SHP77 (cell line): Measurements from ENCODE around the gene MCTP2.
A peak's percentile ranks its signal among the peaks of the same experiment; 100 is the strongest.

Experiments
- DNase-seq, 2 experiments: peaks; one replicate each; lab custom pipeline; 2025; lab: John Stamatoyannopoulos, UW

Gene MCTP2

DNA sequence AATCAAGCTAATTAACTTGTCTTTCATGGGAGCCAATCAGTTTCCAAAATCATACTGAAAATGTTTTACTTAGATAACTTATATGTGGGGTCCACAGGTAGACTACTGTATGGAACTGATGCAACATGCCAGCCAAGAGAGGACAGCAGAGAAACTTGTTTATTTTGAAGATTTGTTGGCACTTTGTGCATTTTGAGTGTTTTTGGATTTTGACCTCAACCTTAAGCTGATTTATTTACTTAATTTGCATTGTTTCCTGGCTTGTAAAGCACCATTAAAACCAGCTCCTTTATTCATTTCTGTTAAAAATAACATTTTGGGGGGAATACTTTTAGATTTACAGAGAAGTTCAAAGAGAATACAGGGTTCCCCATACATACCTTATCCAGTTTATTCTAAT, 166.6 kb downstream of the MCTP2 start:
- DNase-seq: no peak

DNA sequence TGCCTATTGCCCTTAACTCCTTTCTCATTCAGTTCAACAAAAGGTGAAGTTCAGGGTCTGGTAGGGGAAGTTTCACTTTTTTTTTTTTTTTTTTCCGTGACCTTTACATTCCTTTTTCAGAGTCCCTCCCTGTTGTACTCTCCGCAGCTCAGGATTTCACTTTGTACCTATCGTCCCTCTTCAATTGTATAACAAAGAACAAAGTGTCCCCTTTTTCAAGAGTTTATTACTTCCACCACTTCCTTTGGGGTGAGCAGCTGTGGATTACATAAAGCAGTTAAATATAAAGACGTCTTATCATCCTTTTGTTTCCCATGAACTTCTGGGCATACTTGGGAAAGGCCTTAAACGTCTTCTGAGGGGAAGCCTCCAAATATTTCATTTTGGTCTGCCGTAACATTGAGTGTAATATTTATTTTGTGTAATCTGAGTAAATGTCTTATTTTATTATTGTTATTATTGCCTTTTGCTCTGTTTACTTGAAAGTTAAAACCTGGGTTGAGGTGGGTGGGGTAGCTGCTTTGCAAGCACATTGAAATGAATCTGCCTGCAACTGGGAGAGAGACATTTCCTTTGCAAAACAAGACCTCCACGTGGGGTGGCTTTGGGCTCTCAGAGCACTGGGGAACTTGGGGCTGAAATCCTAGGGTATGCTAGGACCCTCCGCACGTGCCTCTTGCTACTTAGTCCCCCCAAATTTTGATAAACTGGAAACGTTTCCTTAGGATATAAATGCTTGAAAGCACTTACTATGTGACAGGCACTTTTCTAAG, 169.4 kb downstream of the MCTP2 start:
- DNase-seq: no peak

GRCh38 chr15:94403331-94403730, 172.0 kb downstream of the MCTP2 start:
- DNase-seq: no peak

DNA sequence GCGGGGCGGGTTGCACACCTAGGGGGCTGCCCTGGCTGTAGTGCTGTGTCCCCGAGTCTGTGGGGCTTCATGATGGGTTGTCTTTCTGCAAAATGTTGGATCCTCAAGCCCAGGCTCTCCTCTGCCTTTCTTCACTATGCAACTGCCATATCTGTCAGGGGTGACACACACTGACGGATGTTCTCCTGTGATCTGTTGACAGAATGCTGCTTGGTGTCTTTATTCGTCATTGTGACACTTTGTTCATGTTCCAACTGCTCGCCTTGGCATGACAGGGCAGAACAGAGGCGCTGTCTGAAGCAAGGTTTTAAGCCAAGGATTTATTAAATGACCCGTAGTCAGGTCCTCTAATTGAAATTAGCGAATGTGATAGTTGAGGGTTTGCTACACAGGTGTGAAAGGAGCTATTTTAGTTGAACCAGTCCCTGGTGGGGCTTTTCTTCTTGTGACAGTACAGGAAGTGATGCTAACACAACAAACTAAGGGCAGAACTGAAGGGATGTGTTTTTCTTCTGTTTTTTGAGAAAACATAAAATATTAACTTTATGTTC, 173.4 kb downstream of the MCTP2 start:
- no peak for DNase-seq

DNA sequence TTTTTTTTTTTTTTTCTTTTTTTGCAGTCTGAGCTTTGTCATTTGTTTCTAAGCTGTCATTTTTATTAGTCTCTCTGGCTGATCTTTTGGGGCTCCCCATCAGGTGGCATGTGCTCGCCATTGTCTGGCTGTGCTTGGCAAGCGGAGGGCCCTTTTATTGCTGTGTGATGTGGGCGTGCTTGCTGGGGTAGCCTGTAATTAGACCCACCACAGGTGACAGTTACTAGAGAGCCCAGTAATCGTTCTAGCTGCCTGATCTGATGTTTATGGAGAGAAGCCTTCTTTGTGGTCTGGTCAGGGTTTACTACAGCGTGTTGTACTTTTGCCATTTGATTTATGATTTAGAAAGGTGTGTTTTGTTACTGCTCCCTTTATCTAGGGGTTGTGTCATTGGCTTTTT, 179.9 kb downstream of the MCTP2 start:
- no peak for DNase-seq

GRCh38 chr15:94411846-94412245, 180.5 kb downstream of the MCTP2 start:
- no peak for DNase-seq

DNA sequence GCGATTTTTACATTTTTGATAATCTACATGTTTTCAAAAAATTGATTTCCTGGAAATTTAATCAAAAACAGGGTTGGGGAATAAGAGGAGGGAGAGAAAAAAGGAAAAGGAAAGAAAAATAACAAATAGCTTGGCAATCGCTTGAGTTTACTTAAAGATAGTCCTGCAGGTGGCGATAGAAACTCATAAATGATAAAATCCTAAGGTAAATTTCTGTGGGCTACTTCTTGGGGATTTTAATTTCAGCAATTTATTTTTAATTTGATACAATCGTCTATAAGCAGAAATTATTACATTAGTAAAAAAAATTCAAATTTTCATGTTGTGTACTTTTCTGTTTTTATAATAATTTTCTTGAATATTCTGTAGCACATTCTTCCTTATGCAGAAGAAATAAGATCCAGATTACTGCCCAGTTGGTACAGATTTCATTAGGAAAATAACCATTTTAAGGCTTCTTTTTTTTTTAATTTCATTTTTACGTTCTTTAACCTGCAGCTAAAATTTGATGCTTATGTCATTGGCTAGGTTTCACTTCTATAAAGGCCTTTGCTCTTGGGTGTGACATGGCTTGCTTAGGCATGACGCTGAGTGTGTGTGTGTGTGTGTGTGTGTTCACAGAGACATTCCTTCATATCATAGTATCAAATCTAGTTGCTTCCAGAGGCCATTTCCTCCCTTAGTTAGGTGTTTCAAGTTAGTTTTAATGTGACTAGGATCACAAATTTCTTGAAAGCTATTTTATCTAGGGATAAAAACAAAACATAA, 181.8 kb downstream of the MCTP2 start:
- DNase-seq: peak; percentile 2 to 3

- DNase-seq: no peak
These were observed 183.6 kb downstream of the MCTP2 start for GRCh38 chr15:94414916-94415315.

DNA sequence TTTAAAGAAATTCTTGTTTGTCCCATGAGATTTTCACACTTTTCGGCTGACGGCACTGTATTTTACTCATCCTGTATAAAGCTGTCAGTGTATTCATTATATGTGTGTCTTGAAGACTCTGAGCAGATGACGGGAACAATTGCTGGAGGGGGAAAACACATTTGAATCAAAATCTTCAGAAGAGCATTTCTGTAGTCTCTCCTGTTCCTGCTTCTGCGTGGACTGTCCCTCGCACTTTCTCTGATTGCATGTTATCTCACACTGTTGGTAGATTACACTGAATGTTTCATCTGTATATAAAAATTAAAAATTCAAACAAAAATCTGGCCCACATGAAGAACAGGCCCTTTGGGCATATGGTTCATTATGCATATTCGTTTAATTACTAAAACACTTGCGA, 184.9 kb downstream of the MCTP2 start:
- DNase-seq: no peak

DNA sequence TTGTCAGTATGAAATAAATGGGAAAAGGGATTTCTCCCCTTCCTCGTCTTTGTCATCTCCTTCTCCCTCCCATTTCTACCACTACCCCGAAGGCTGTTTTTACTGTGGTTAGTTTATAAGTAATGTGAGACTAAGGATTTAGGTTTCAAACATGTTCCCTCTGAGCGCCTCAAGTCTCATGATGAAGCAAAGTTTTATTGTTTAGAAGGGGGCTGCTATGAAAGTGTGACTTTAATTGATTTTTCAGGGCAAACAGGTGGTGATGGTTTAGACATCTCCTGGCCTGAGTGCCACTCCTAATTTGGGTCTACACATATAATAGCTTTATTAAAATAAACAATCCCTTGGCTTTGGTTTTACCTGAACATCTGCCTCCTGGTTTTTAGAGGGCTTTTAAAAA, 185.5 kb downstream of the MCTP2 start:
- DNase-seq: no peak

DNA sequence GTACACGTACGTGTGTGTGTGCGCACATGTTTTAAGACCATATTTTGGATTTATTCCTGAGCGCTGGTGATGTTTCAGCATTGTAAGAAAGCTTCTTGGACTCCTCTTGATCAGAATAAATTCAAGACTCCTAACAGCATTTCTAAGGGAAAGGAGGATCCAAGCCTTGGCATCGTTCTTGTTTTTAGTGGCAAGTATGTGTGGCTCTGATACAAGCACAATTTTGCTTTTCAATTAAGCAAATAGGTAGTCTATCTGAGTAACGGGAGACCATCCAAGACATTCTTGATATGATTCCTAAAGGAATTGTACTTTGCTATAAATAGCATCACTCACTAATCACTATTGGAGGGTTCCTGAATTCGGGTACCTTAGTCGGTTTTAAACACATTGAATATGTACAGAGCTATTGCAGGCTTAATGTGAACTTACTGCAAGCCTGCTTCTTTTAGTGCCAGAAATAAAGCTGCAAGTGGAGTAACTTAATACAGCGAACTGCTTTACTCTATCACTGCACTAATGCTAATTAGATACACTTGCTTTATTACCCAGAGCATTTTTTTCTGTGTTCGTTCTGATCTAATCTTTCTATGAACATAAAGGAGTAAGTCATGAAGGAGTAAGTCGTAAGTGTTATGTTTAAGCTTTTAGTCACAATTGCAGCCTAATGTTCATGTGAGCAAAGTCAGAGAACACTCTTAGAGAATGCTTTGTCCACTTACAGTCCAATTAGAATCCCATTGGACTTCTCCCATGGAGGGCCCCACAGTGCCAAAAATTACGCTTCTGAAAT, 186.3 kb downstream of the MCTP2 start:
- DNase-seq: no peak

DNA sequence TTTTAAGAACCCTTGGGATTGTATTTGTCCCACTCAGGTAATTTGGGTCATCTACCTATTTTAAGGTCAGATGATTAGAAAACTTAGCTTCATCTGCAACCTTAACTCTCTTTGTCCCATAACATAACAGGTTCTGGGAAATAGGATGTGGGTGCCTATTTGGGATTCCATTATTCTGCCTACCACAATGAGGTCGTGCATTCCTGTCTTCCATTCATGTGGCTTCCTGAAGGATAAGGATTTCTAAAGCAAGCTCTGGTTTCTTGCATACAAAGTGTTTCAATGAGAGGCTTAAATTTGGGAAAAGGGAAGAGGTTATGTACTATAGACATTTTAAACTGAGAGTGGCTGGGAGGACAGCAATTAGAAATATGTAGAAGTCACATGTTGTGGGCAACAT, 190.3 kb downstream of the MCTP2 start:
- no peak for DNase-seq

GRCh38 chr15:94432279-94432678, 200.9 kb downstream of the MCTP2 start:
- no peak for DNase-seq

GRCh38 chr15:94439158-94439557, 207.8 kb downstream of the MCTP2 start:
- DNase-seq: no peak

DNA sequence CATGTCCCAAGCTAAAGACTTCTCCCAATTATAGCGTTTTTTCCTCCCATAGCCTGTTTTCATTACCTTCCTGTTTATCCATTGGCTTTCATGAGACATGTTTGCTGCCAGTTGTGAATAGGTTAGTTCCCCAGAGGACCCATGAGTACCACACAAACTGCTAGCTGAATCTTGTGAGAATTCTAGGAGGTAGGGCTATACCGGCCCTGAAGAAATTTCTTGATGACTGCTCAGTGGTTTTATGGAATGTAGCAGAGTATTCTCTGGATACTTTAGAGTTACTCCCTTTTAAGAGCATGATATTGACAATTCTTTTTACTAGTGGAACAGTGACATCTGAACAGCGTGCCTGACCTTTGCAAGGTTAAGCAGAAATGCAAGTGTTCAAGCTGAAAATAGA, 210.4 kb downstream of the MCTP2 start:
- no peak for DNase-seq

GRCh38 chr15:94442480-94442879, 211.1 kb downstream of the MCTP2 start:
- no peak for DNase-seq

DNA sequence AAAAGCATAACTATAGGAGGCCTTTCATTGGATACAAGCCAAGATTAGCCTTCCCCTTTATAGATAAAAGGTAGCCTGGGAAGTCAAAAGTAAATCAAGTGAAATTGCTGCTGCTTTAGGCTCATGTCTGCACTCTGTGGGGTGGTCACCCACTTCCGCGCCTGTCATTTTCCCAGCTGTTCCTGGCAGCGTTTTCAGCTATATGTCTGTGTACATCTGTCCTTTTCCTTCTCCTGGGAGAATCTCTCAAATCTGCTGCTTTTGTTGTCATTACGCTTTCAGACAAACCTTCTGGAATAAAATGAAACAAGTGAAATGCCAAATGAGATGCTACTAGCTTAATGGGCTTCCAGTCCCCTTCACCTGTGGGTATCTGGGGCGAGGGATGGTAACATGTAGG, 211.8 kb downstream of the MCTP2 start:
- no peak for DNase-seq

DNA sequence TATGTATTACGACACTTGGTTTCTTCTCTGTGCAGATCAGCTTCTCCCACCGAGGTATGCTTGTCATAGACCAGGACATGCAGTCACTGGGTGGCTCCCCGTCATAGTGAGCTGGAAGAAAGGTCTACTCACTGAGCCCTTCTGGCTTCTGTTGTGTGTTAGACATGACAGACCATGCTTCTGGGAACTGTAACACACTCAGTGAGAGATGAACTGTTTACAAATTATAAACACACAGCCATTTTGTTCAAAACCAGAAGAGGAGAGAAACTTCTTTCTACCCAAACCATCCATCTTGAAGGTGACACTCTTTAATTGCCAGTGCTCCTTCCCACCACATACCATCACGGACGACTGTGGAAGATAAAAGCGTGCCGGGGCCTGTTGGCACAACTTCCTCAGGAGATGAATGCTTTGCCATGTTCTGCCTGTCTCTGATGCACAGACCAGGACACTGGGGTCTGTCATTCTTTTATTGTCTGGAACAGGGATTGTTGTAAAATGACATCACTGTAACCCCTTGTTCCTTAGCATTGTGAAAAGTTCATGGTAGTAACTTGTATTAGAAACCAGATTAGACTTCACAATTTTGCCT, 214.3 kb downstream of the MCTP2 start:
- DNase-seq: no peak

GRCh38 chr15:94446441-94446840, 215.1 kb downstream of the MCTP2 start:
- no peak for DNase-seq

DNA sequence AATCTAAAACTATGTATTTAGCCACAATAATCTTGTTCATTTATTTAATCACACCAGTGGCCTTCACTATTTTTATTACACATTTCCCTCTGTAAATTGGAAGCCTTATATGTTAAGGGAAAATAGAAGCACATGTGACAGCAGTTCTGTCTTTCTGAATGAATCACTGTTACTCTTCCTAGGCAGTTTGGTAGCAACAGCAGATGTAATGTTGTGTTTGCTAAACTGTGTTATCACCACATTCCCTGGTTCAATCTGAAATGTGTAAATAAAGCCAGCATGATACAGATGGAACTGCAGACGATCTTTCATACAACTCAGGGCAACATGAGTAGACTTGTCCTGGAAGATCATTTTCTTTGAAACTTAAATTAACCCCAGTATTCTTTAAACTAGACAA, 220.1 kb downstream of the MCTP2 start:
- no peak for DNase-seq

DNA sequence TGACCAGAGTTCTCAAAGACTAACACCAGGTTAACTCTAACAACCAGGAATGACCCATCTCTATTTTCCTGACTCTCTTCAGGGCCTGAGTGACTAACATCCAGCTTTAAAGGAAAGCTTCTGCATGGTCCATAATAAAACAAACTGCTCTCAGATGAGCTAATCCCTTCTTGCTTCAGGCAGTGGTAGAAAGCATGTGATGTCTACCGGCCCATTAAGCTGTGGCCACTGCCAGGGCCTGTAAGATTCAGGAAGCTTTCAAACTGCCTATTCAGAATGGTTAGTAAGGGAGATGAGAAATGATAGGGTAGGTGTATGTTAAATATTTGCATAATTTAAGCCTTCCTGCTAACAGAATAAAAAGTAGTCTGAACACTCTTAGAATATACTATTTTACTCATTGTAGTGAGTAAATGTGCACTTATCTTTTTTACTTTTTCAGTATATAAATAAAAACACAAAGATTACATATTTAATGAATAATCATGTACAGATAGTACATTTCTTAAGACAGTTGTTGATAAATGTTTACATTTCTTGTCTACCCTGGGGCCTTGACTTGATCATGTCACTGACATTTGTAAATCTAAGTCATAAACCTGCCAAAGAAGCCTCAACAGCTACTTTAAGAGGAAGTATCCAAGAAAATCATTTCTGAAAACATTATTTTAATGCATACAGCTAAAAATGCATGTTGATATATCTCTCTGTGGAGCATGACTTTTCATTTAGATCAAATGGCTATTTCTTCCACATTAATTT, 222.0 kb downstream of the MCTP2 start:
- DNase-seq: no peak
